Measurements from ENCODE around the gene DNAI4. TPM values are rescaled to one million over a fixed set of nuclear protein-coding genes. Genes with fewer than 3 reads are reported as not detected.
A peak's percentile ranks its signal among the peaks of the same experiment; 100 is the strongest.
"Not testable (repeated sequence)": the region's sequence is repeated elsewhere in the genome, so short reads cannot be mapped to it uniquely, and the experiment has no call there.

The DNAI4 gene
- total and polyA plus RNA-seq, 2 experiments from 2014 or later: 2.9 to 5.9 TPM

DNA sequence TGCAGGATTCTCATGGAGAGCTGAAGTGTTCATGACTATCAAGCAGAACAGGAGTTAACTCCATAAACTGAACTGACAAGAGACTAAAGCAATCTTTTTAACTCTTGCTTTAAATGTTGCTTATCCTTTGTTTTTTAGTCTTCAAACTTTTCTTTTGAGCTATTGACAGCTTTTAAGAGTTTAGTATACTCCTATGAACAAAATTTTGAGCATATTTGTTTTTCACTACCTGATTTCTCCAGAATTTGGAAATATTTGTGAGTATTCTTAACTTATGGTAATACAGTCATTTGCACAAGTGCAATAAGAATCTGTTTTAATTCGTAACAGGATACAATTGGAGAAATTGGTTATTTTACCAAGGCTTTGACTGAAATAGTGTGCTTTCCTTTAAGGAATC, 7.2 kb downstream of the DNAI4 start:
- no peaks in the 10 kb centered on the region for H3K9me2 ChIP-seq (replicated peaks; ENCODE audit: insufficient read depth)
- no peak for TF ChIP-seq EZH2phosphoT487 (IDR thresholded peaks at IDR 0.05; ENCODE audit: low read depth, severe bottlenecking, unreplicated experiment)
- no peak overlapping the region for H3K4me3 ChIP-seq
- no peak overlapping the region for H2AFZ ChIP-seq
- WGBS (ENCODE audit: low lambda C conversion rate, missing lambda C conversion rate): 98% methylated on average over 1 of the region's 1 CpG
- H3K27me3 ChIP-seq: no peaks in the 10 kb centered on the region
- H3K4me2 ChIP-seq: no peak overlapping the region
- no peaks in the 10 kb centered on the region for H3K9me3 ChIP-seq (ENCODE audit: low read depth)
- peaks cover 8% of the 10 kb centered on the region for H3K79me2 ChIP-seq
- H3K4me1 ChIP-seq (ENCODE audit: insufficient read depth): peaks cover 8% of the 10 kb centered on the region
- DNase-seq (ENCODE audit: low spot score): no peak
- no peaks in the 10 kb centered on the region for H4K20me1 ChIP-seq (ENCODE audit: insufficient read depth, poor library complexity, severe bottlenecking)
- no peaks in the 10 kb centered on the region for H3K36me3 ChIP-seq (replicated peaks; ENCODE audit: insufficient read depth, low read depth)
- peak overlapping the region; percentile 7 for H3K27ac ChIP-seq

DNA sequence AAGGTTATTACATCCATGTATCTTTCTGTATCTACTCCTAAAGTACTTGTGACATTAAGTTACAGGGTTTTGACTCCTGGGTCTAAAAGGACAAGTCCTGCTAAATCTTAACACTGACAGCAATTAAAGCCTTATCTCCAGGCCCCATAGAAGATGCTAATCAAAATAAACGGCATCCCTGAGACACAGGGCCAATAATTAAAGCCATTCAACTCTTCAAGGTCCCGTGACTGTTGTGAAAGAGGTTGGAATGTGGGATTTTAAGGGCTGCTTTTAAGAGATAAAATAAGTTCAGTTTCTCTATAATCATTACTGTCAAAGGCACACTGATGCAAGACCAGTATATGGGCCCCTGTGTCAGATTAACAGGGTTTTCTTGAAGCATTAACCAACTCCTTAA, 8.3 kb downstream of the DNAI4 start:
- no peak for TF ChIP-seq EZH2phosphoT487 (IDR thresholded peaks at IDR 0.05; ENCODE audit: low read depth, severe bottlenecking, unreplicated experiment)
- WGBS (ENCODE audit: low lambda C conversion rate, missing lambda C conversion rate): 16% methylated on average over 2 of the region's 2 CpGs
- Histone ChIP-seq H3K4me2 (peak overlapping the region; percentile 1), H3K79me2 (peaks cover 8% of the 10 kb centered on the region), H3K4me1 (ENCODE audit: insufficient read depth) (peaks cover 8% of the 10 kb centered on the region), H3K4me3 (no peak overlapping the region), H2AFZ (no peak overlapping the region), H3K27me3 (no peaks in the 10 kb centered on the region), H3K27ac (no peak overlapping the region), H3K9me2 (replicated peaks; ENCODE audit: insufficient read depth) (no peaks in the 10 kb centered on the region), H3K9me3 (ENCODE audit: low read depth) (no peaks in the 10 kb centered on the region), H3K36me3 (replicated peaks; ENCODE audit: insufficient read depth, low read depth) (no peaks in the 10 kb centered on the region), H4K20me1 (ENCODE audit: insufficient read depth, poor library complexity, severe bottlenecking) (no peaks in the 10 kb centered on the region)
- DNase-seq (ENCODE audit: low spot score): peak; percentile 23

DNA sequence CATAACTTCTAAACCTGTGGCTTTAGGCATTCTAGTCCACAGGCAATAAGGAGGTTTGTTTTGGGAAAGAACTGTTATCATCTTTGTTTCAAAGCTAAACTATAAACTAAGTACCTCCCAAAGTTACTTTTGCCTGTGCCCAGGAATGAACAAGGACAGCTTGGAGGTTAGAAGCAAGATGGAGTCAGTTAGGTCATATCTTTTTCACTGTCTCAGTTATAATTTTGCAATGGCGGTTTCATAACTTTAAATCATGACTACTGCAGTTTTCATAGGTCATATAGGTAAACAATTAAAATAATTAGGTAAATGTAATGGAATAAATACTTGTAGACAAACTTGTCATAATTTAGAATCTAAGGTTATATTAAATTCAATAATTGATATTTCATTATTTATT, 9.5 kb downstream of the DNAI4 start:
- H3K4me1 ChIP-seq (ENCODE audit: insufficient read depth); DNase-seq (ENCODE audit: low spot score); H3K36me3 ChIP-seq (replicated peaks; ENCODE audit: insufficient read depth, low read depth); H3K79me2 ChIP-seq; H3K27me3 ChIP-seq; H3K4me2 ChIP-seq; H3K27ac ChIP-seq; H3K9me3 ChIP-seq (ENCODE audit: low read depth); H2AFZ ChIP-seq; H3K4me3 ChIP-seq; H3K9me2 ChIP-seq (replicated peaks; ENCODE audit: insufficient read depth); H4K20me1 ChIP-seq (ENCODE audit: insufficient read depth, poor library complexity, severe bottlenecking): not testable (repeated sequence)
- WGBS (ENCODE audit: low lambda C conversion rate, missing lambda C conversion rate): 91% methylated on average over 1 of the region's 1 CpG

DNA sequence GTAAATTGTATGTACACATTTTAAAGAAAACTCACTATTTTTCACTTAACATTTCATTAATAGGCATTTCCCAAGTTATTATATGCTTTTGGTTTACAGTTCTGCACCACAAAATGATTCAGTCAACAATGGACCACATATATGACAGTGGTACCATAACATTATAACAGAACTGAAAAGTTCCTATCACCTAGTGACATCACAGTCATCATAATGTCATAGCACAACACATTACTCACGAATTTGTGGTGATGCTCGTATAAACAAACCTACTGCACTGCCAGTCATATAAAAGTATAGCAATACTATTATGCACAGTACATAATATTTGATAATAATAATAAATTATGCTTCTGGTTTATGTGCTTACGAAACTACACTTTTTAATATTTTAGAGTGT, 30.9 kb downstream of the DNAI4 start:
- no peaks in the 10 kb centered on the region for H3K36me3 ChIP-seq (replicated peaks; ENCODE audit: insufficient read depth, low read depth)
- 95% methylated on average over 3 of the region's 3 CpGs for WGBS (ENCODE audit: low lambda C conversion rate, missing lambda C conversion rate)
- DNase-seq (ENCODE audit: low spot score): no peak
- H4K20me1 ChIP-seq (ENCODE audit: insufficient read depth, poor library complexity, severe bottlenecking): no peaks in the 10 kb centered on the region
- H3K9me3 ChIP-seq (ENCODE audit: low read depth): no peaks in the 10 kb centered on the region
- no peak overlapping the region for H3K4me3 ChIP-seq
- no peak overlapping the region for H3K27ac ChIP-seq
- no peak overlapping the region for H3K4me2 ChIP-seq
- no peaks in the 10 kb centered on the region for H3K4me1 ChIP-seq (ENCODE audit: insufficient read depth)
- H3K79me2 ChIP-seq: no peaks in the 10 kb centered on the region
- H3K9me2 ChIP-seq (replicated peaks; ENCODE audit: insufficient read depth): no peaks in the 10 kb centered on the region
- no peaks in the 10 kb centered on the region for H3K27me3 ChIP-seq
- H2AFZ ChIP-seq: no peak overlapping the region
- TF ChIP-seq EZH2 (IDR thresholded peaks at IDR 0.05; ENCODE audit: borderline replicate concordance): no peak
- TF ChIP-seq, protein P1, sequence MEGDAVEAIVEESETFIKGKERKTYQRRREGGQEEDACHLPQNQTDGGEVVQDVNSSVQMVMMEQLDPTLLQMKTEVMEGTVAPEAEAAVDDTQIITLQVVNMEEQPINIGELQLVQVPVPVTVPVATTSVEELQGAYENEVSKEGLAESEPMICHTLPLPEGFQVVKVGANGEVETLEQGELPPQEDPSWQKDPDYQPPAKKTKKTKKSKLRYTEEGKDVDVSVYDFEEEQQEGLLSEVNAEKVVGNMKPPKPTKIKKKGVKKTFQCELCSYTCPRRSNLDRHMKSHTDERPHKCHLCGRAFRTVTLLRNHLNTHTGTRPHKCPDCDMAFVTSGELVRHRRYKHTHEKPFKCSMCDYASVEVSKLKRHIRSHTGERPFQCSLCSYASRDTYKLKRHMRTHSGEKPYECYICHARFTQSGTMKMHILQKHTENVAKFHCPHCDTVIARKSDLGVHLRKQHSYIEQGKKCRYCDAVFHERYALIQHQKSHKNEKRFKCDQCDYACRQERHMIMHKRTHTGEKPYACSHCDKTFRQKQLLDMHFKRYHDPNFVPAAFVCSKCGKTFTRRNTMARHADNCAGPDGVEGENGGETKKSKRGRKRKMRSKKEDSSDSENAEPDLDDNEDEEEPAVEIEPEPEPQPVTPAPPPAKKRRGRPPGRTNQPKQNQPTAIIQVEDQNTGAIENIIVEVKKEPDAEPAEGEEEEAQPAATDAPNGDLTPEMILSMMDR (IDR thresholded peaks at IDR 0.05; ENCODE audit: poor library complexity): no peak
- TF ChIP-seq EZH2phosphoT487 (IDR thresholded peaks at IDR 0.05; ENCODE audit: low read depth, severe bottlenecking, unreplicated experiment): no peak

DNA sequence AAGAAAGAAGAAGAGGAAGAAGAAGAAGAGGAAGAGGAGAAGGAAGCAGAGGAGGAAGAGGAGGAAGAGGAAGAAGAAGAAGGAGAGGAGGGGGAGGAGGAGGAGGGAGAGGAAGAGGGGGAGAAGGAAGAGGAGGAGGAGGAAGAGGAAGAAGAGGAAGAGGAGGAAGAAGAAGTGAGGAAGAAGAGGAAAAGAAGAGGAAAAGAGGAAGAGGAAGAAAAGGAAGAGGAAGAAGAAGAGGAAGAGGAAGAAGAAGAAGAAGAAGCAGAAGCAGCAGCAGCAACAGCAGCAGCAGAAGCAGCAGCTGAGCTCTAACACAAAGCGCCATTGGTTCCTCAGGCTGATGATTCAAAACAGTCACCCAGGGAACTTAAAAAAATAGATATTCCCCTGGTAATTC, 34.0 kb downstream of the DNAI4 start:
- Histone ChIP-seq H3K79me2 (no peaks in the 10 kb centered on the region), H3K27me3 (no peaks in the 10 kb centered on the region), H3K4me2 (no peak overlapping the region), H3K9me2 (replicated peaks; ENCODE audit: insufficient read depth) (no peaks in the 10 kb centered on the region), H2AFZ (no peak overlapping the region), H3K4me1 (ENCODE audit: insufficient read depth) (no peaks in the 10 kb centered on the region), H4K20me1 (ENCODE audit: insufficient read depth, poor library complexity, severe bottlenecking) (no peaks in the 10 kb centered on the region), H3K36me3 (replicated peaks; ENCODE audit: insufficient read depth, low read depth) (no peaks in the 10 kb centered on the region), H3K4me3 (no peak overlapping the region), H3K9me3 (ENCODE audit: low read depth) (no peaks in the 10 kb centered on the region), H3K27ac (no peak overlapping the region)
- no peak for DNase-seq (ENCODE audit: low spot score)
- TF ChIP-seq EZH2phosphoT487 (IDR thresholded peaks at IDR 0.05; ENCODE audit: low read depth, severe bottlenecking, unreplicated experiment): no peak
- TF ChIP-seq EZH2 (IDR thresholded peaks at IDR 0.05; ENCODE audit: borderline replicate concordance): no peak
- WGBS (ENCODE audit: low lambda C conversion rate, missing lambda C conversion rate): 85% methylated on average over 1 of the region's 1 CpG
